ENCODE data around the gene CLIC4. TPM values are rescaled to one million over a fixed set of nuclear protein-coding genes. Genes with fewer than 3 reads are reported as not detected.

The CLIC4 gene
- total RNA-seq, 4 donors from 2014 or later = 205 to 309 (median 292) TPM

- no peak for DNase-seq (ENCODE audit: low spot score)
- no peak for ATAC-seq (ENCODE audit: low FRiP score)
- no peak for TF ChIP-seq CTCF (IDR thresholded peaks at IDR 0.05)
These were observed 113.0 kb downstream of the CLIC4 start for GRCh38 chr1:24858277-24858676.

GRCh38 chr1:24859063-24860010 is 114.1 kb downstream of the CLIC4 start:
- TF ChIP-seq CTCF (IDR thresholded peaks at IDR 0.05) = no peak
- DNase-seq (ENCODE audit: low spot score) (no peak), ATAC-seq (ENCODE audit: low FRiP score) (no peak)

GRCh38 chr1:24860841-24861240 is 115.6 kb downstream of the CLIC4 start:
- DNase-seq (ENCODE audit: low spot score) (no peak), ATAC-seq (ENCODE audit: low FRiP score) (no peak)
- no peak for TF ChIP-seq CTCF (IDR thresholded peaks at IDR 0.05)

GRCh38 chr1:24861821-24862727 is 116.8 kb downstream of the CLIC4 start:
- DNase-seq (ENCODE audit: low spot score) (no peak), ATAC-seq (ENCODE audit: low FRiP score) (no peak)
- no peak for TF ChIP-seq CTCF (IDR thresholded peaks at IDR 0.05)

GRCh38 chr1:24862775-24863483 is 117.7 kb downstream of the CLIC4 start:
- no peak for ATAC-seq (ENCODE audit: low FRiP score)
- DNase-seq (ENCODE audit: low spot score) = no peak

More at GRCh38 chr1:24862775-24863483, 117.7 kb downstream of the CLIC4 start:
- no peak for TF ChIP-seq CTCF (IDR thresholded peaks at IDR 0.05)
